ENCODE results near the gene LGALS9B. TPM values are rescaled to one million over a fixed set of nuclear protein-coding genes. Genes with fewer than 3 reads are reported as not detected.

LGALS9B gene
- total RNA-seq, 1 donor from 2014 or later = not detected

Small RNAs within 50 kb of the gene (small RNA-seq; reads per million reads assigned to genes)
- gene YWHAEP3 = not detected

Other genes starting within 250 kb of the LGALS9B start
- not detected in 2 replicates for gene CDRT15L2, start 112.2 kb upstream of the LGALS9B start, total RNA-seq (ENCODE audit: low replicate concordance)

Data from neural progenitor cell (in vitro differentiated cells).